Posterior vena cava (tissue), 2 donors: ENCODE measurements around the gene DMAC2L. TPM values are rescaled to one million over a fixed set of nuclear protein-coding genes. Genes with fewer than 3 reads are reported as not detected.

Experiments used
- DNase-seq: peaks from one replicate; pipeline ENCODE4 v3.0.0-alpha.2; 2020; ENCODE audit warnings: low spot score
- intact Hi-C, 2 donors: fragments of 100-400 bp; cut with DNase I; formaldehyde crosslinking; loops; one replicate each; pipeline versions ENCODE4 v1.14.1 to v1.14.2; 2022 to 2023
- microRNA-seq, 2 donors: library from miRNA; unstranded; fragments of <30 nt; microRNA quantifications; one replicate each; pipeline ENCODE4 v1.2.0, GENCODE V29; 2020 to 2021; ENCODE audit warnings: borderline microRNAs expressed in 2 of 2
- total RNA-seq, 2 donors: library from RNA; stranded (reverse); fragmentation: NEBNext Ultra II Directional; extraction: Animal tissue kit (Norgen Biotek cat#: 25700); gene quantifications; one replicate each; pipeline ENCODE4 v1.2.1, GENCODE V29; 2021
- donor health status: DM: yes; HTN: yes; CAD: no.
- donor health status: DM: yes; HTN: yes; CAD: no.

Gene DMAC2L
- total RNA-seq, 2 donors from 2014 or later: 12.0 to 13.4 TPM

GRCh38 chr14:50366115-50366514 is 54.0 kb downstream of the DMAC2L start:
- intact Hi-C loops: no loop called here
- DNase-seq: no peak

GRCh38 chr14:50366589-50366988 is 54.5 kb downstream of the DMAC2L start:
- no peak for DNase-seq
- intact Hi-C loops: no loop called here

GRCh38 chr14:50371546-50371945 is 59.4 kb downstream of the DMAC2L start:
- intact Hi-C loops: loop anchor here (2.0 kb wide), 2 partner anchors 23 to 63 kb away; no protein-coding TSS in a partner anchor
- no peak for DNase-seq

GRCh38 chr14:50373959-50374358 is 61.8 kb downstream of the DMAC2L start:
- DNase-seq: no peak
- intact Hi-C loops: no loop called here

GRCh38 chr14:50375760-50376159 is 63.6 kb downstream of the DMAC2L start:
- no peak for DNase-seq
- intact Hi-C loops: no loop called here

Small RNA genes within 50 kb of the gene (microRNA-seq; reads per million reads assigned to microRNA genes)
- 0 reads per million in 2 donors for gene MIR4504

Other genes starting within 250 kb of the DMAC2L start
- 1 to 10 TPM; 5.8 to 6.2 TPM for gene VCPKMT, start 195.8 kb upstream of the DMAC2L start, total RNA-seq
- 10 to 100 TPM; 41.2 to 43.8 TPM for gene SOS2, start 80.7 kb upstream of the DMAC2L start, total RNA-seq
- 1 to 10 TPM; 3.3 to 3.6 TPM for gene L2HGDH, start 95 bp upstream of the DMAC2L start, total RNA-seq
- 10 to 100 TPM; 10.2 to 17.4 TPM for gene CDKL1, start 84.6 kb downstream of the DMAC2L start, total RNA-seq
- gene MAP4K5, start 220.2 kb downstream of the DMAC2L start, total RNA-seq: 10 to 100 TPM; 44.9 to 48.4 TPM
- gene ATL1, start 247.8 kb downstream of the DMAC2L start, total RNA-seq: 10 to 100 TPM; 13.3 to 16.0 TPM